NCI-H146 (cell line): Measurements from ENCODE around the gene PNPO.
A peak's percentile ranks its signal among the peaks of the same experiment; 100 is the strongest.

Source experiments
- DNase-seq: peaks from one replicate; lab custom pipeline; 2025; lab: John Stamatoyannopoulos, UW

Gene PNPO

DNA sequence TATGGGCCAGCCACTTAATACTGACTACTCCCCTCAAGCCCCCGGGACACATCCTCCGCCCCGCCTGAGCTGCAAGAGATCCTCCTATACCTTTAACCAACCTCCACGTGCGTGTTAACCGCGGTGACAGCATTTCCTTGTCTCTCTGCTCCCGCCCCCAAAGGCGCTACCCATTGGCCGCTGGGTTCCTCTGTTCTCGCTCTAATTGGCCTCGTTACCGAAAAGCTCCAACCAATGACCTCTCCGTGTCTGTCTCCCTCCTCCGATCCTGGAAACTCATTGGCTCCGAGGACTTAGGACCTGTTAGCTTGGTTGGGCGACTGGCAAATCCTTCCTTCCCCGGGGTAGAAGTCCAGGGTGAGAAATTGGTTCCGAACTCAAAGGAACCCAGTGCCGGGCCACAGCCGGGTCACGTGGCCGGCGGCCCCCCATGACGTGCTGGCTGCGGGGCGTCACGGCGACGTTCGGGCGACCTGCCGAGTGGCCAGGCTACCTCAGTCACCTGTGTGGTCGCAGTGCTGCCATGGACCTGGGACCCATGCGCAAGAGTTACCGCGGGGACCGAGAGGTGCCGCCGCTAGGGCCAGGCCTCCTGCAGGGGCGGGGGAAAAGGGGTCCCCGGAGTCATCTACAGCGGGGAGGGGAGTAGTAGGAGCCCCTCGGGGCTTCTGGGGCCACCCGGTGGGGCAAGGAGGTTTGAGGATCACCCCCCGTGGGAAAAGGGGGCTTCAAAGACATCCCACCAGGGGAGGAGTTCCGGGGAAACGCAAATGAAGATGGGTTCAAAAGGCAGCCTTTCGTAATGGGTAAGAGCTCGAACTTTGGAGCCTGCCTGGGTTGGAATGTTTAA is at the start of gene PNPO:
PNPO (plus strand) TSS at position 326 of the 850 bp plus-strand sequence; CDS start at position 431, 105 bp downstream.
- peak; percentile 97 for DNase-seq

DNA sequence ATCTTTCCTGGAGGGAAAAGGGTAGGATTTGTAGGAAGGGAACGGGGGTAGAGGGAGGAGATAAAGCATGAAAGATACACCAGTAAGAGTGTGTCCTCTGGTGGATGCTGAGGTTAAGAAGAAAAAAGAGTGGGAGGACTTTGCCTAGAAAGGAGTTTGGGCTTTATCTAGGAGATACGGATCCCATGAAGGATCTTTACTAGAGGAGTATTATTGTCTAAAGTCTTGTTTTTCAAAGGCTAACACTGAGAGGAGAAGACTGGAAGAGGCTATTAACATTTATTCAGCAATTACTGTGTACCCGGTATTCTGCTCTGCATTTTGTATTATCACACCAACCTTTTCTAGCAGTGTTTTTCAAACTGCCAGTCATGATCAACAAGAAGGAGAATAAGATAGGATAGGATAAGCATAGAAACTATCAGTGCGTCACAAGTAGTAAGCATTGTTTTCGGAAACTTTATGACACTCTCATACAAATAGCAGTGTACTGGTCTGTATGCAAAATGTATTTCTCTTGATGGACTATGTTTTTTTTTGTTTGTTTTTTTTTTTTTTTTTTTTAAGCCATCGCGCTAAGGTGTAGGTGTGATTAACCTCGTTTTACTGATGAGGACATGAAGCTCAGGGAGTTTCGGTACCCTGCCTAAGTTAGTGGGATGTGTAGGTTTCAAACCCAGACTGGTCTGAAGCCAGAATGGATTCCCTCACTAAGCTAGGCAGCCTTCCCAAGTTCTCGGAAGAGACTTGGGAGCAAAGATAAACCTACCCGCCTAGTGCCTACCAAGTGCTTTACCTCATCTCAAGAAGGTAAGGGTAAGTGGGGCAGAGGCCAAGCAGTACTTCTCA is 46.6 kb upstream of the PNPO start:
- DNase-seq, result no peak

DNA sequence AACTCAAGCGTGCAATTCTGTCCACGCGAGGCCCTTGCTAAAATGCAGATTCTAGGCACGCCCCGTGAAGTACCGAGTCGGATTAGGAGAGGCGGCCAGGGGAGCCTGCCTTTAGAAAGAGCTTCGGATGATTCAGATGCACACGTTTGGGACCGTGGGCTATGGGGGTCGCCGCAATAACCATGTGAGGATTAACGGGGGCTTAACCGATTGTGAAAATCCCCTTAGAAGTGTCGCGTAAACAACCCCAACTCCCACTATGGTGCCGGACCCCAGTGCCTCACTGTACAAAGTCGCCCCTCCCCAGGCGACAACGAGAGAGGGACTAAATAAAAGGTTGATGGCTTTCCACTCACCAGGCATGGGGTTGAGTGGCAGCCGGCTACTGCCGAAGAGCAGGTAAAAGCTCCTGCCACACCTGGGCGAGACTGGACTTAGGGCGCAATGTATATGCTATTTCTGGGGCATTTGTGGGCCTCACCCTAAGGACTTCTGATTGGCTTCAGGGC is 46.0 kb upstream of the PNPO start:
- DNase-seq, result peak; percentile 49

DNA sequence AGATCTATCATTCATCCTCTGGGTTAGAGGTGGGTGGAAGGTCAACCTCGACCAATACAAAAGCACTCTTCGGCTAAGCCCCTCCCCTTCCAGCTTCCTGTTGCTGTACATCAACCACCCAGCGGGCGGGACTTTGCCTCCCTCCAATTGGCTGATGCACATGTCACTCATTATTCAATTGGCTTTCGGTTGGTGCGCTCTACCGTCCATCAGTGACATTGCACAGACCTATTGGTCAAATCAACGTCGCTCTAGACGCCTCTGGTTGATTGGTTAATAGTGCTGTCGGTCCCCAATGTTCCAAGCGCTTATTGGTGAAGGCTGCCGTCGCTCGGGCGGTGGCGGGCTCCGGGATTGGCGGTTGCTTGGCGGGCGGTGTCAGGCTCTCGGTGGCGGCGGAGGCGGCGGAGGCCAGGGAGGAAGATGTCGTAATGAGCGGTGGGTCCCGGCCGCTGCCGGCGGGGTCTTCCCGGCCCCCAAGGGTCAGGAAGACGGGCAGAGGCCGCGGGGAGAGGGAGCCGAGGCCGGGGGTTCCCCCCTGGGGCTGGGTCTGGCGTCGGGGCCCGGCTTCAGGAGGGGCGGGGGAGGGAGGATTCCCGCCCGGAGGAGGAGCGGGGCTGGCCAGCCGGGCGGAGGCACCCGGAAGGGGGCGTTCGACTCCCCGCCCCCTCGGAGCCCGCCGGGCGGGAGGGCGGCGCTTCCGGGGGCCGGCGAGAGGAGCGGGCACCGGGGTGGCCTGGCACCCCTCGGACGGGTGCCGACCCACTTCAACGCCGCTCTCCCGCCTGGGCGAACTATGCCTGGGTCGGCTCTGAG is 45.3 kb upstream of the PNPO start, which contains the start of gene SP2:
SP2 (plus strand) TSS at position 381 of the 816 bp plus-strand sequence; CDS start at position 432, 51 bp downstream.
- peak; percentile 100 for DNase-seq

DNA sequence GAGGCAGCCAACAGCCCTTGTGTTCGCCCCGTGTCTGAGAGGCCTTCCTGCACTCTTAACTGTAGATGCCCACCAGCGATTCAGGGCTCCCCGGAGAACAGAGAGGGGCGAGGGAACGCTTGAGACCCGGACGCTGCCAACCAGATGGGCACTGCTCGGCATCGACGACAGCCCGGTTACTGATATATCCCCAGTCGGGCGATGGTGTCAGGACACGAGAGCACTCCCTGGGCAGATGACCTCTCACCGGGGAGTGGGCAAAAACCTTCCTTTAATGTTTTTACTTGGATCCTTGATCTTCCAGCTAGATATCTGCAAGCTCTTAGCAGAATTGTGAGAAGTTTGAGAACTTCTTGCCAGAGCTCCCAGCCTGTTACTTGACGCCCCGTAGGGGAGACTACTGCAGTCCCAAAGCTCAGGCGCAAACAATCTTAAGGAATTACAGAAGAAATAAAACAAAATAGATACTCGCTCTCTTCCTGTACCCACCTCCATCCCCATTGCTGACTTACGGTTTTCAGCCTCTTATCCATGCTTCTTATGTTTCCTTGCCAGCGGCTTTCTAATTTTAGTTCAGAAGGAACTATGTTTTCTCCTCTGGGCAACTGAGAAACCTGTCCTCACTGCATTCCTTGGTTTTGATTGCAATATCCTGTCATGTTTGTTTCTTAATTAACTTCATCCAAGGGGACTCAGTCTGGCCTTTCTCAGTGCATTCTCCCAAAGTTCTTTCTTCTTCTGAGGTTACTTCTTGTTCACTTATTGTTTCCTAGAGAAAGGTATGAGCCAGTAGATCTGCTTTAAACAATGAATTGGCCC is 44.5 kb upstream of the PNPO start:
- DNase-seq, result no peak

DNA sequence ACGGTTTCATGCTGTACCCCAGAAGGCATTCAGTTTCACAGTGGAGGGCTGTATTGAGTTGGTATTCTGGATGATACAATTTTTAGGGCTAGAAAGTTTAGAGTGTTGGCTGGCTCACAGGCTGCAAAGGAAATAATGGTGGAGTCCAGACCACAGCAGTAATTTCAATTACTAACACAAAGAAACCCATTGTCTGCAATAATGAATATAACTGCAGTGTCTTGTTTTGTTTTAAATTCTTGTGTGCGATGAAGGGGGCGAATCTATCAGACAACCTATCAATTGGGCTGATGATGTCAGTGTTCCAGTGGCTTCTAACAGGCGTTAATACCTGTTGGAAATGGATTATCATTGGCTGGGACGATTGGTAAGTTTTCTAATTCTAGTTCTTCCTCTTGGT is 43.8 kb upstream of the PNPO start:
- no peak for DNase-seq

DNA sequence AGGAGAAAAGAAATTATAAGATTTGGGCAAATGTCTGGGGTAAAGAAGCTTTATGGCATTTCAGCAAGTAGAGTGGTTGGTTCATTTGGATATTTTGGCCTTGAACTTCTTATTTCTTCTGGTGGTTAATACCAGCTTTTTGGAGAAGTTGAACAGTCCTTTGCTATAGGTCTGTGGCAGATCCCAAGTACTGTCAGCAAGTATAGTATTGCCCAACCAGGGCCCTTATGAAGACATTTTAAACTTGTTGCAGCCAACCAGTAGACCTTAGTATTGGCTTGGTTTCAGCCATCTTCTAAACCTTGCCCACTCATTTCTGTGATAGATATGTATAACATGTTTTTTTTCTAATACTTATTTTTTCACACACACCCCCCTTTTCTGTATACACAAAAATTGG is 43.1 kb upstream of the PNPO start:
- no peak for DNase-seq

DNA sequence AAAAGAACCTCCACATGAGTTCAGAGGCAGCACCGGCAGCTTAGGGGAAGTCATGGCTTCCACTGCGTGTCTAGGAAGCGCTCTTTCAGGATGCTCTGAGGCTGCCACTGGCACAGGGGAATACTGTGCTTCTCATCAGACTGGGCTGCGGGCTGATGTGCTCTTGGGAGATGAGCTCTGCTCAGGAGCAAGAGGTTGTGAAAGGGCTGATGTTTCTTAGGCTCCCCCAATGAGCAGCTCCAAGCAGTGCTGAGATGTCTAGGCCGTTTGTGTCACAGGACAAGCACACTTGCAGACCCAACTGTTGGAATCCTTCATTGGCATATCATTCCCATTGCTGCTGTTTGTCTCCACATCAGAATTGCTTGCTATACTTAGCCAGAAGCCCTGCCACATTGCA is 41.7 kb upstream of the PNPO start:
- no peak for DNase-seq

DNA sequence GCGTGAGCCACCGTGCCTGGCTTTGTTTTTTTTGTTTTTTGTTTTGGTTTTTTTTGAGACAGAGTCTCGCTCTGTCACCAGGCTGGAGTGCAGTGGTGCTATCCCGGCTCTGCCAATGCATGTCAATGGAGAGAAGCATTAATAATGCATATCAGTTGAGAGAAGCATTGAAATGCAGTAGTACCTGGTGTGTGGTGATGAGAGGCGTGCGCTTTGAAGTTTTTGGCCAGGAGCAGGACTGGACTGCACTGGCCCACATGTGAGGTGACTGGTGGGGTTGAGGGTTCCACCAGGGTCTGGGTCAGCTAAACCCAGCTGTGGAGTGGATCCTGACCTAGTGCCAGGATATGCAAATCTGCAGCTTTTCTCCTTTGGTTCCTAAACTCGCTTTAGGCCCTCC is 39.9 kb upstream of the PNPO start:
- no peak for DNase-seq

DNA sequence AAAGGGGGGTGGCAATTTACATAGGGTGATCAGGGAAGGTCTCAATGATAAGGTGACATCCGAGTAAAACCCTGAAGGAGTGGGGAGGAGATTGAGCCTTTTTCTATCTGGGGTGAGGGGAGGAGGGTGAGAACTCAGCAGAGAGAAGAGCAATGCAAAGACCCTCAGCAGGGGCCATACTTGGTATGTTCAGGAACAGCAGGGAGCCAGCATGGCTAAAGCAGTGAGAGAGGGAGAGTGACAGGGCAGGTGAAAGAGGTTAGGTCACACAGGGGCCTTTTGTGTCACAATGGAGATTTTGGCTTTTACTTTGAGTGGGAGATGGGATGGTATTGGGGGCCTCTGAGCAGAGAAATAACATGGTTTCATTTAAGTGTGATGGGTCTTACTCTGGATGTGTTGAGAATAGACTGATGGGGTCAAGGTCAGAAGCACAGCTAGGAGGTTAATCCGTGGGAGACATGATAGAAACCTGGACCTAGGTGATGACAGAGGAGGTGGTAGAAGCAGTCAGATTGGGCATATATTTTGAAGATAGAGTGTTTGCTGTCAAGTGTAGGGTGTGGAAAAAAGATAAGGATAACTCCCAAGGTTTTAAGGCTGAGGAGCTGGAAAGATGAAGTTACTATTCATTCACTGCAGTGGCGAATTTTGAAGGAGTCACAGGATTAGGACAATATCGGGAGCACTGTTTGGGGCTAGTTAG is 39.2 kb upstream of the PNPO start:
- no peak for DNase-seq

DNA sequence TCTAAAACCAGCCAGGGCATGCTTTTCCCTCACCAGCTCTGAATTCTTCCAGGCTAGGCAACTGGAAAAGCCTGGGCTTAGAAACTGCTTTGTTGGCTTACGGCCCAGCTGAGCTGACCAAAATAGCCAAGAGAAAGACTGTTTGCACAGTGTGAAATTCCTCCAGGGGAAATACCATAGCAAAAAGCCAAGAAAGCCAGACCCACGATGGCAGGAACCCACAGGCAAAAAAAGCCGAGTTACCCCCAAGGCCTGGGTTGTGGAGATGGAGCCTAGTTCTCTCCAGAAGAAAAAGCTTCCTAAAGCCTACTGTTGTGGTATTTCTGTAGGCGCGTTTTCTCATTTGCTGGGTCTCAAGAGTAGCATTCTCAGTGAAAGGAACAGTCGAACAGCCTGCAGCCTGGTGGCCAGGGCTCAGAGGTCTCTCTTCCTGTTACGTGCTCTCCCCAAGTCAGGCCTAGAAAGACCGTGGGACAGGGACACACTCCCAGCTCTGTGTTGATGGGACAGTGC is 36.1 kb upstream of the PNPO start:
- DNase-seq, result no peak

DNA sequence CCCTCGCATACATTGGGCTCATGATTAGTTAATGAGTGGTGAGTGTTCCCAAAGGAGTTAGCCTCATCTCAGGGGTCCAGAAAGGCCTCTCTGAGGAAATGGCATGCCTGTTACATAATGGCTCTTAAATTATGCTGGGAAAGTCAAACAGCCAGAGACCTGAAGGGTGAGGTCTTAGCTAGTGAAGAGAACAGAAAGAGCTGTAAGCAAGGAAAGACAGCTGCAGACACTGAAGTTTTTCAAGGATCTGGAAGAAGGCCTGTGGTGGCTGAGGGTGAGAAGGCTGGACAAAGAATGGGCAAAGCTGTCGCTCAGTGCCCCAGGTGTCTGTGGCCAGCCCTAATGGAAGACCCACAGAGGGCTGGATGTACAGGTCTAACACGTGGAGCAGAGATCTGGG is 34.9 kb upstream of the PNPO start:
- no peak for DNase-seq

DNA sequence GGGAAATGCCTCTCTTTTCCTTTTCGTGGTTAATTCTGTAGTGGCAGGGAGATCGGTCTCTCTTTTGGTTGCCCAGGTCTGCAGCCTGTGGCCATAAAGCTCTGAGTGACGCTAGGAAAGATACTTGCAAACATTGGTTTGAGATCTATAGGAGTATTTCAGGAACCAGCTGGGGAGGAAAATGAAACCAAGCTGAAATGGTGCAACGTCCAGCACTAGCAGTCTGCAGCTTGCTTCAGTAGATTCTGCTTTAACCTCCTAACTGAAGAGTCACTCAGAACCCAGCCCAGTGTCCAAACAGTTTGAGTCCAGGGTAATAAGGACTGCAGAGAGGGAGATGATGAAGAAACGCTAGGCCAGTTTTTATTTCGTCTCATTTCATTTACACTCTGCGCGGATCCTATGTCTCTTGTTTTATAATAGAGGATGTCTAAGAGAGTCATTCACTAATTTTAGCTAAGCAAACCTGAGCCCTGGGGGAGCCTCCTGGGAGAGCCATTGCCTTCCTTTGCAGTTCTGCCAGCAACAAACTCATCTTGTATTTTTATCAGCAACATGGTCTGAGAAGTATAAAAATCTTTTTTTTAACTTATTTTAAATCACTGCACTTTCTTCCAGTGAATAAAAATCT is 33.3 kb upstream of the PNPO start:
- DNase-seq, result no peak

DNA sequence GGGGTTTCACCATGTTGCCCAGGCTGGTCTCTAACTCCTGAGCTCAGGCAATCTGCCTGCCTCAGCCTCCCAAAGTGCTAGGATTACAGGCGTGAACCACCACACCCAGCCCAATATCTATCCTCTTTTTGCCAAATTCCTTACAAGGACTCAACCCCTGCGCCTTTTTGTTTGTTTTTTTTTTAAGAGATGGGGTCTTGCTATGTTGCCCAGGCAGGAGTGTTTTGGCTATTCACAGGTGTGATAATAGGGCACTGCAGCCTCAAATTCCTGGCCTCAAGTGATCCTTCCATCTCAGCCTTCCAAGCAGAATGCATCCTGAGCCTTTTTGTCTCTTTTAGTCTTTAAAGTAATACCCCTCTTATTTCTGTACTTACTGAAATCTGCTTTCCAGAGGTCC is 28.3 kb upstream of the PNPO start:
- no peak for DNase-seq

DNA sequence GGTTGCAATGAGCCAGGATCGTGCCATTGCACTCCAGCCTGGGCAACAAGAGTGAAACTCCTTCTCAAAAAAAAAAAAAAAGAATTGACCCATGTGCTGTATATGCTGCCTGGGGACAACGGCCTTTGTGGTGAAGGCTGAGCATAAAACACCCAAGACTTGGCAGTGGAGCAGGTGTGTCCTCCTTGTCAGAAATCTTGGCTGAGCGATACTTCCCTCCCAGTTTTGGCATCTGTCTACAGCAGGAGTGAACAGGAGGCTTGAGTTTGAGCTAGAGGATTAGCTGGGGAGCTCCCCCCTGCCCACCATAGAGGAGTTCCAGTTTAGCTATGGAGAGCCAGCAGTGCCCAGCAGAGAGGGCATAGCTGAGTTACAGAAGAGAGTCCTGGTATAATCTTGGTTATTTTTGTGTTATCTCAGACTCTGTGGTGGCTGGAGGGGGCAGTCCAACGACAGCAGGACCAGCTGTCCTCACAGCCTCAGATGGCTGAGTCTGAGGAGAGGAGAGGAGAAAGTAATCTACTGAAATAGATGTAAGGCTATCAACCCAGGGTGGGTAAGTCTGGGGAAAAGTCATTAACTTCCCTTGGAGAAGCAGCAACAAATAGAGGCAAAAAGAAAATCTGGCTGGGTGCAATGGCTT is 26.9 kb upstream of the PNPO start:
- no peak for DNase-seq

DNA sequence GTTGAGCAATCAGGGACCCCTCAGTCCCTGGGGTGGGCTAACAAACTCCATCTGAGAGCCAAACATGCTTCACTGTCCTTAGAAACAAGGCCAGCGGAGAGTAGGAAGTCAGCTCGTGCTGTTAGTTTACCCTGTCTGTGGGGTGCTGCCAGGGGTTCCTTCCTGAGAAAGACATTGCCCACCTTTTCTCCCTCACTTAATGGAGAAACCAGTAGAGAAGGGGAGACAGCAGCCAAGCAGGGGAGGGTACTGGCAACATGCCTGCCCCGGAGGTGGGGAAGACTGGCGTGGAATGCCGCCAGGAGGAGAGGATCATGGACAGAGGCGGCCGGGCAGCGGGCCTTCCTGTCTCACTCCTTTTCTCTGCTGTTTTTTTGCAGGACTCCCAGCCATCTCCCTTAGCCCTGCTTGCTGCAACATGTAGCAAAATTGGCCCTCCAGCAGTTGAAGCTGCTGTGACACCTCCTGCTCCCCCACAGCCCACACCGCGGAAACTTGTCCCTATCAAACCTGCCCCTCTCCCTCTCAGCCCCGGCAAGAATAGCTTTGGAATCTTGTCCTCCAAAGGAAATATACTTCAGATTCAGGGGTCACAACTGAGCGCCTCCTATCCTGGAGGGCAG is 25.5 kb upstream of the PNPO start:
- DNase-seq, result no peak

DNA sequence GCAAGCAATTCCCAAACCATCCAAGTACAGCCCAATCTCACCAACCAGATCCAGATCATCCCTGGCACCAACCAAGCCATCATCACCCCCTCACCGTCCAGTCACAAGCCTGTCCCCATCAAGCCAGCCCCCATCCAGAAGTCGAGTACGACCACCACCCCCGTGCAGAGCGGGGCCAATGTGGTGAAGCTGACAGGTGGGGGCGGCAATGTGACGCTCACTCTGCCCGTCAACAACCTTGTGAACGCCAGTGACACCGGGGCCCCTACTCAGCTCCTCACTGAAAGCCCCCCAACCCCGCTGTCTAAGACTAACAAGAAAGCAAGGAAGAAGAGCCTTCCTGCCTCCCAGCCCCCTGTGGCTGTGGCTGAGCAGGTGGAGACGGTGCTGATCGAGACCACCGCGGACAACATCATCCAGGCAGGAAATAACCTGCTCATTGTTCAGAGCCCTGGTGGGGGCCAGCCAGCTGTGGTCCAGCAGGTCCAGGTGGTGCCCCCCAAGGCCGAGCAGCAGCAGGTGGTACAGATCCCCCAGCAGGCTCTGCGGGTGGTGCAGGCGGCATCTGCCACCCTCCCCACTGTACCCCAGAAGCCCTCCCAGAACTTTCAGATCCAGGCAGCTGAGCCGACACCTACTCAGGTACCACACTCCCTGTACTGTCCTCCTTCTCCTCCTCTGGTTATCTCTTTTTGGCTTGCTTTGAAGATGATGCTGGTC is 24.7 kb upstream of the PNPO start:
- DNase-seq, result no peak

DNA sequence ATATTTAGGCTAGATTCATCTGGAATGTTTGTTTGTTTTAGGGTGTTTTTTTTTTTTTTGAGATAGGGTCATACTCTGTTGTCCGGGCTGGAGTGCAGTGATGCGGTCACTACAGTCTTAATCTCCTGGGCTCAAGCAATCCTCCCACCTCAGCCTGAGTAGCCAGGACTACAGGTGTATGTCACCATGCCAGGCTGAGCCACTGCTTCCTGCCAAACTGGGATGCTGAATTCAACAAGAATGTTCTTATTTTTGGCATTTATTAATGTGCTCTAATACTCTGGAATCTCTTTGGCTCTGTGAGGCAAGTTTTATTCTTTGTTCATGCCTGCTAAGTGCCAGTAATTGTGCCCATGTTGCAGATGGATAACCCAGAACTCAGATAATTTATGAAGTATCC is 23.8 kb upstream of the PNPO start:
- no peak for DNase-seq
